IPS-11a (cell line): ENCODE data around the gene VAPA.

Source experiments
- H3K4me3 ChIP-seq: one replicate; pipeline ENCODE4 v1.5.1; 2013; ENCODE audit warnings: low read depth, low read length, control low read depth

The VAPA gene

GRCh38 chr18:9913151-9913525, 678 bp upstream of the VAPA start:
- peak overlapping the region; percentile 96 for H3K4me3 ChIP-seq

DNA sequence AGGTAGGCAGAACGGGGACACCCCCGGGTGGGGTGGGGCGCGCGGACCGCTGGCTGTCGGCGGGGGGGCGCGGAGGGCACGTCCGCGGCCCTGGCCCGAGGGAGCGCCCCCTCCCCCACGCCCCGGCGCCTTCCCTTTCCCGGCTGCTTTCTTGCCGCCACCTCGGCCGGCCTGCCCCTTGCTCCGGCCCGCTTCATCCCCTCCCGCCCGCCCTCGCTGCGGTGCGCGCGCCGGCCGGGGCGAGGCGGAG, 443 bp downstream of the VAPA start:
- peak overlapping the region; percentile 96 for H3K4me3 ChIP-seq

- peak overlapping the region; percentile 88 for H3K4me3 ChIP-seq
Measured at GRCh38 chr18:9914584-9915290, 921 bp downstream of the VAPA start.

GRCh38 chr18:9915291-9916076, 1.7 kb downstream of the VAPA start:
- peak overlapping the region; percentile 88 for H3K4me3 ChIP-seq

DNA sequence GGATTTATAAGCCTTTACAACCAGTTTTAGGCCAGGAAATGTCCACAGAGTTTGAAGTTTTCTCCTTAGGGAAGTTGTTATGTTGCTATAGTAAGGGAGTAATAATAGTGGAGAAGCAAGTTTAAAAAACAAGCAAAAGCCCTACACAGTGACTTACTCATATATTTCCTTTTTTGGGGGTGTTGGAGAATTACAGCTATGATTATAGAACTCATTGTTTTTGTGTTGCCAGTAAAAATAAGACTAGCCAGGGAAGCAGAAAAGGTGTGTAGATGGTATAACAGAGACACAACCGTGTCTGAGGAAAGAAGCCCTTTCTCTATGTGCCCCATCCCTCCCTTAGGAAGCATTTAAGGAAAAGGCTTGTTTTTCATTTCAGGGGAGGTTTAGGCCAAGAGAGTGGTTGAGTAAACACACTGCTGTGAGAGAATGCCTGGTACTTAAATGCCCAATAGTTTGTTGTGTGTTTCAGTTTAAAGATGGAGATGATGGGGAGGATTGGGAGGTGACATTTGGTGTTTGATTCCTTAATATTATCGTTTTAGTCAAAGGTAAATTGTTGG, 2.3 kb downstream of the VAPA start:
- no peak overlapping the region for H3K4me3 ChIP-seq

DNA sequence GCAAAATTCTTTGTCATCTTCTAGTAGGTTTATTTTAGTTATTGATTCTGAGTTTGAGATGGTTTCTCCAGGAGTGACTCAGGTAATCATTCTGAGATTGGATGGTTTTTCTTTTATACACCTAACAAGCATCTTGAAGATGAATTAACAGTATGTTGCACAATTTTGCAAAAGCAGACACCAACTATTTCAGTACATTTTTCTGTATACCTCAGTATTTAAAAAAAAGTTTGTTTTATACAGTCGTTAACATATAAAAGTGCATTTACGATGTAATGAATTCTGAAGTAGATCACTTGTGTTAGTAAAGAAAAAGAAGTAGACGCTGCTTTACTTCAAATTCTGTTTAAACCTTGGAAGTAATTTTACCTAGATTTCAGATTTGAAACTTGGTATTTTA, 3.0 kb downstream of the VAPA start:
- no peak overlapping the region for H3K4me3 ChIP-seq

GRCh38 chr18:9918016-9918680, 4.3 kb downstream of the VAPA start:
- no peak overlapping the region for H3K4me3 ChIP-seq

DNA sequence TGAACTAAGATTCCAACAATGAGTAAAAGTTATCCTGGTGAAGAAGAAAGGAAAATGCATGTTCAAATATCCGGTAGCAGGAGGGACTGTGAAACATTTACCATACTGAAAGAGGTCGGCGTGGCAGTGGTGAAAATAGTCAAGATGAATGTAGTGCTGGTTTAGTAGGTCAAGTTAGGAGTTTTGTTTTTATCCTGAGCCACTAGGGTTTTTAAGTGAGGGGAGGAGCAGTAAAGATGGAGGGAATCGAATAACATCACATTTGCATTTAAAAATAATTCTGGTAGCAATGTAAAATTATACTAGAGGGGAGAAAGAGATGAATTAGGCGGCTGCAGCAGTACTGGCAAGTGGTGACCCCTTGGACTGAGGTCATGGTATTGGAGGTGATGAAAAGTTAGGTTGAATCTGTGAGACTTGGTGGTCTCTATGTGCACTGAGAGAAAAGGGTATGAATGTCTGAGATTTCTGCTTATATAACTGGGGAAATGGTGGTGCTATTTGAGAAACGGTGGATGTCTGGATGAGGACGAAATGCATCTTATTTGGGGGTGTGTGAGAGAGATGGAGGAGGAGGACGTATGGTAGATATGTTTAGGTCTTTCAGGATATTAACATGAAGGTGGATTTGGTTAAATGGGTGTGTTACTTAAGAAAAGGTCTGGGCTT, 5.9 kb downstream of the VAPA start:
- no peak overlapping the region for H3K4me3 ChIP-seq

DNA sequence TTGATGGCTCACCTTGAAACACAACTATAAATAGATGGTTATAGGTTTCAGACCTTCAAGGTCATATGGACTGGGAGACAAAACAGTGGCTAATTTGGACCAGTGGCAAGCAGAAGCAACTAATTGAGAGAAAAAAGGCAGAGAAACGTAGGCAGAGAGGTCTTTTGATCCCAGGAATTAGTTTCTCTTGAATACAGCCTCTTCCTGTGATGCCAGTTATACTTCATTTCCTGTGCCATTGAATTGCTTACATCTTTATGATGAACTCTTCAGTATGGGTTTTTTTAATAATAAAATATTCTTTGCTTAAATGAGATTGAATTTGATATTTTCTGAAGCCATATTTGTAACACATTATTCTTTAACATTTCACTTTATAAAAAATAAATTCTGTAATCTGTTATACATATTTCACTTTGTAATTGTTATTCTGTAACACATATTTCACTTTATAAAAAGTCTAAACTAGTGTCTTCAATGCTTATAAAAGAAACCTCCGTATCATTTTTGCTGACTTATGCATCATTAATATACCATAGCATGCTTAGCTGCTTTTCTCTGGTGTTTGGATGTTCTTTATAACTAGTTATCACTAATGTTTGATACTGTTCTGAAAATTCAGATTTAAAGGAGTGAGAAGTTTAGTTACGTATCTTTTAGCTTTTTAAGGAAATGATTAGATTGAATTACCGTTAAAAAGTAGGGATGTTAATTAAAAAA, 8.9 kb downstream of the VAPA start:
- no peak overlapping the region for H3K4me3 ChIP-seq

DNA sequence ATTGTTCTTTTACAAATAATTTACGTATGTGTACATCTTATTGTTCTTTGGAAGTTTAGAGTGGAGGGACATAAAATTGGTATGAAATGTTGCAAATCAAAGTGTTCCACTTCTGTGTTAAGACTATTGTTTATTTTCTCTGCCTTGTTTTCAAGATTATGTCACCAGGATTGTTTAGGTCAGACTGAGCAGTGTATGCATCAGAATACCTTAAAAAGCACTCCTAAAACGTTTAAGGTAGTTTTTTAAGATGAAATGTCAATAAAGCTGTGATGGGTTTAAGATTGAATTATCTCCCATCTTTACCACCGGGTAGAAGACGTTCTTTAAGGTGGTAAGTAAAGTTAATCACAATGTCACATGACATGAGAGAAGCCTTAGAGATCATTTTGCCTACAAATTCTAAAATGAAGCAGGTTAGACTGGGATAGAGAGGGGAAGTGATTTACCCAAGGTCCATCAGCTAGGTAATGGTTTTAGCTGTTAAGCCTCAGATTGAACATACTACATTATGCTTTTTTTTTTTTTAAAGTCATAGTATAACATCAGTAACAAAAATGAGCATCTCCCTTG, 10.6 kb downstream of the VAPA start:
- no peak overlapping the region for H3K4me3 ChIP-seq

GRCh38 chr18:9925369-9925768, 11.6 kb downstream of the VAPA start:
- no peak overlapping the region for H3K4me3 ChIP-seq

DNA sequence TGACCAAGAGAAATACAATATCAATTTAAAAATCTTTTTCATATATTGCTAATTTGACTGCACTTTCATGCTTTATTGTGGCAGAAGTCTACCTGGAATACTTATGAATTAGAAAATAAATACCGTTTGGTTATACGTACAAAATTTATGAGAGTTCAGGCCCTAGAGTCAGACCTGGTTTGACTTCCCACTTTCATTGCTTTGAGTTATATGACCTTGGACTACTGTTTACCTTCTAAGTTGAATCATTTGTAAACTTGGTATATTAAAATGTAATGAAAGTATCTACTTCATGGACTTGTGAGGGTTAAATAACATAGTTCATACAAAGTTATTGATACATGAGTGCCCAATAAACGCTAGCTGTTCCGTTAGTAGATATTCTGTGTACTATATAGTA, 12.0 kb downstream of the VAPA start:
- no peak overlapping the region for H3K4me3 ChIP-seq

GRCh38 chr18:9926223-9926894, 12.5 kb downstream of the VAPA start:
- no peak overlapping the region for H3K4me3 ChIP-seq

GRCh38 chr18:9926977-9927376, 13.2 kb downstream of the VAPA start:
- no peak overlapping the region for H3K4me3 ChIP-seq

GRCh38 chr18:9927392-9928063, 13.7 kb downstream of the VAPA start:
- H3K4me3 ChIP-seq = no peak overlapping the region

DNA sequence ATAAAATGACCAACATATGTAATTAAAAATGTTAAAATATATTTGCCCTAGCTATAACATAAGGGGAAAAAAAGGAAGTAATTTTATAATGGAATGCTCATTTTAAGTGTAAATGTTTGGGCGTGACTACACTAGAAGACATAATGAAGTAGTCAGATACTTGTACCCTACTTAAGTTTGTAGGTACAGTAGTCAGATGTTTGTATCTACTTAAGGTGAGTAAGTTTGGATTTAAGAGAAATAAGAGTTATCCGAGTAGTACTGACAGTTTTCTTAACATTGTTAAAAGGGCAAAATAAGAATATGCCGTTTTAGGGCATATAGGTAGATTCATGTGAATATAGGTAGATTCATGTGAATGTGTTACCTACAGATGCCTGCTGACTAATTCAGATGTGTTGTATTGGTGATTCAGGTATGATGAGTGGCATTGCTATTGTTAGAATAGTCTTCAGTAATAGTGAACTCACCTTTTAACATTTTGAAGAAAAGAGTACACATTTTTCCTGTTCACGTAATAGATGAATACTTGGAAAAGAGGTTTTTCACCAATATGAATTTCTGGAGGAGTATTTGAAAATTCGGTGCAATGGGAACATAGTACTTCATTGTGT, 14.9 kb downstream of the VAPA start:
- no peak overlapping the region for H3K4me3 ChIP-seq

DNA sequence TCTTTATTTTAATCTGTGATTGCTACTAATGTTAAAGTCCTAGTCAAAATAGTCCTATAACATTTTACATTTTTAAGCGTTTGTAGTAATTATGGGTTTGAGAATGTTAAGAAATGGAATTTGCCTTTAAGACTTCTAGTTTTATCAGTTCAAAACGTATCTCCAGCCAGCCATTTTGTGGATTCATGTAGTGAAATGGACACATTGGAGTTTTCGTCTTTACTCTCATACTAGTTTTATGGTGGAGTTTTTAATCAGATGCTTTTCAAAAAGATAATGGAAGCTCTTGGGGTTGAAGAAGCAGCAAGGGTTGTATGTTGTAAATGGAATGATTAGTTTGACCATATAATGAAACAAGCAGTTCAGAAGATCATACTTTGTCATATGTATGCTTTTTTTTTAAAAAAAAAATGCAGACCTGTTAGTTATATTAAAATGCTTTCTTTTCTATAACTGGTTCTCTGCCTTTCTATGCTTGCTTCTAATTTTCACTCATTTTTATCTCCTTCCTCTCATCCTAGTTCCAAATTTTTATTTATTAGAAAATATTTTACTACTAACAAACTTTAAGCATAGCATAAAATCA, 16.6 kb downstream of the VAPA start:
- no peak overlapping the region for H3K4me3 ChIP-seq

DNA sequence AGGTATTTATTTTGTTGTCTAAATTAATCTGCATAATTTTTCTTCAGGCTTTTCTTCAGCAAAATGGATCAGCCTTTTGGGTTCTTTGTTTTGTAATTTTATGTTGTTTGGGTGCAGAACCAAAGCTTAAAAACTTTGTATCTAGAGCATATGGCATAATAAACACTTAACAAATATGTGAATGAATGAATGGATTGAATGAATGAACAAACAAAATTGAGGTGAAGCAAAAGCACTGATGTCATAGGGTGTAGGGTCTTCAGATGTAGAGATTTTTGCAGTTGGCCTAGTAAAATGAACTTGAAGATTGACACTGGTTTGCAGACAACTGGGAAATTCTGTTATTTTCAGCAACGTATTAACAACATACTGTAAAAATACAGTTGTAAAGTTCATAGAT, 17.3 kb downstream of the VAPA start:
- no peak overlapping the region for H3K4me3 ChIP-seq

- no peak overlapping the region for H3K4me3 ChIP-seq
Measured at GRCh38 chr18:9931678-9932077, 17.9 kb downstream of the VAPA start.
